Neural cell (in vitro differentiated cells): ENCODE results near the gene SGIP1. TPM values are rescaled to one million over a fixed set of nuclear protein-coding genes. Genes with fewer than 3 reads are reported as not detected.

Experiments
- H2AFZ ChIP-seq: fragments of 200-600, 300-800 bp; sonication (generic), shearing (Covaris generic); 2 replicates; pipeline ENCODE4 v1.6.0; 2014; ENCODE audit warnings: low read depth, mild to moderate bottlenecking, antibody characterized with exemption, low read length, moderate library complexity
- H3F3A ChIP-seq: fragments of 200-600 bp; shearing (Covaris generic); 2 replicates; pipeline ENCODE4 v1.6.1; 2016; ENCODE audit warnings: mild to moderate bottlenecking, moderate library complexity, mixed read lengths, antibody characterized with exemption, low read length; ENCODE audit not compliant: insufficient read depth, poor library complexity, severe bottlenecking
- H3K27ac ChIP-seq: fragments of 200-600, 300-800 bp; sonication (generic), shearing (Covaris generic); 2 replicates; pipeline ENCODE4 v1.5.1; 2014; ENCODE audit warnings: mild to moderate bottlenecking, low read length, moderate library complexity
- H3K27me3 ChIP-seq: fragments of 300-800, 200-600 bp; sonication (generic), shearing (Covaris generic); 2 replicates; pipeline ENCODE4 v1.6.0; 2014; ENCODE audit warnings: mild to moderate bottlenecking, low read depth, low read length, moderate library complexity; ENCODE audit not compliant: insufficient read depth
- H3K36me3 ChIP-seq: fragments of 300-800, 200-600 bp; sonication (generic), shearing (Covaris generic); 2 replicates; pipeline ENCODE4 v1.5.1; 2014; ENCODE audit warnings: mild to moderate bottlenecking, antibody characterized with exemption, low read length, moderate library complexity; ENCODE audit not compliant: insufficient read depth
- H3K4me2 ChIP-seq: fragments of 300-800, 200-600 bp; sonication (generic), shearing (Covaris generic); 2 replicates; pipeline ENCODE4 v1.6.0; 2014; ENCODE audit warnings: mild to moderate bottlenecking, low read length
- H3K4me3 ChIP-seq: fragments of 300-800, 200-600 bp; sonication (generic), shearing (Covaris generic); 2 replicates; pipeline ENCODE4 v1.5.1; 2014; ENCODE audit warnings: mild to moderate bottlenecking, low read length, moderate library complexity
- H3K79me2 ChIP-seq: fragments of 200-600 bp; shearing (Covaris generic); replicated peaks from 2 replicates; pipeline ENCODE4 v1.6.0; 2014; ENCODE audit warnings: mild to moderate bottlenecking, low read length, moderate library complexity; ENCODE audit not compliant: insufficient read depth
- H3K9ac ChIP-seq: fragments of 300-800, 200-600 bp; sonication (generic), shearing (Covaris generic); 2 replicates; pipeline ENCODE4 v1.6.1; 2016; ENCODE audit warnings: mild to moderate bottlenecking, low read length, mixed read lengths
- H3K9me2 ChIP-seq: fragments of 200-600 bp; shearing (Covaris generic); 2 replicates; pipeline ENCODE4 v1.6.1; 2016; ENCODE audit warnings: mild to moderate bottlenecking, low read length, mixed read lengths; ENCODE audit not compliant: insufficient read depth
- H3K9me3 ChIP-seq: fragments of 200-600, 300-800 bp; sonication (generic), shearing (Covaris generic); 2 replicates; pipeline ENCODE4 v1.6.1; 2016; ENCODE audit warnings: mild to moderate bottlenecking, mixed run types, low read length, moderate library complexity, mixed read lengths
- H4K20me1 ChIP-seq: fragments of 200-600 bp; shearing (Covaris generic); 2 replicates; pipeline ENCODE4 v1.6.1; 2016; ENCODE audit warnings: mild to moderate bottlenecking, mixed run types; ENCODE audit not compliant: insufficient read depth
- EP300 ChIP-seq: fragments of 450-650 bp; conservative IDR thresholded peaks from 2 replicates; pipeline ENCODE4 v1.6.1; 2014; ENCODE audit warnings: antibody characterized with exemption, mild to moderate bottlenecking, moderate library complexity; ENCODE audit not compliant: poor library complexity, severe bottlenecking
- EZH2 ChIP-seq: fragments of 200-600, 300-800 bp; shearing (Covaris generic), sonication (generic); IDR thresholded peaks from 2 replicates; pipeline ENCODE4 v1.6.1; 2014; ENCODE audit warnings: antibody characterized with exemption, low read length, borderline replicate concordance, mild to moderate bottlenecking; ENCODE audit not compliant: insufficient read depth, poor library complexity, severe bottlenecking
- MXI1 ChIP-seq: fragments of 450-650 bp; conservative IDR thresholded peaks from 2 replicates; pipeline ENCODE4 v1.6.1; 2014; ENCODE audit warnings: antibody characterized with exemption, mild to moderate bottlenecking; ENCODE audit not compliant: poor library complexity, severe bottlenecking
- POLR2AphosphoS5 ChIP-seq: IDR thresholded peaks from 2 replicates; pipeline ENCODE4 v1.6.1; 2012
- RAD21 ChIP-seq: fragments of 450-650 bp; conservative IDR thresholded peaks from 2 replicates; pipeline ENCODE4 v1.6.1; 2014; ENCODE audit warnings: antibody characterized with exemption, mild to moderate bottlenecking, moderate library complexity
- SMC3 ChIP-seq: fragments of 450-650 bp; conservative IDR thresholded peaks from 2 replicates; pipeline ENCODE4 v1.6.1; 2014; ENCODE audit warnings: antibody characterized with exemption, mild to moderate bottlenecking, moderate library complexity; ENCODE audit not compliant: poor library complexity
- TAF1 ChIP-seq: IDR thresholded peaks from 2 replicates; pipeline ENCODE4 v1.6.1; 2012; ENCODE audit warnings: low read depth
- polyA plus RNA-seq: library from polyadenylated mRNA; depleted of rRNA; stranded (reverse); fragments of >200 nt; gene quantifications from 2 replicates; pipeline ENCODE4 v1.2.3, GENCODE V29; 2014
- TF ChIP-seq, protein P1 (sequence below): IDR thresholded peaks from 2 replicates; pipeline ENCODE4 v1.6.1; 2012; ENCODE audit warnings: borderline replicate concordance
- TF ChIP-seq, protein P2 (sequence below): fragments of 450-650 bp; IDR thresholded peaks from 2 replicates; pipeline ENCODE4 v1.5.1; 2014; ENCODE audit warnings: antibody characterized with exemption, mild to moderate bottlenecking, moderate library complexity; ENCODE audit not compliant: poor library complexity, severe bottlenecking

The SGIP1 gene
- polyA plus RNA-seq, 1 donor from 2014 or later, result 50.5 TPM

DNA sequence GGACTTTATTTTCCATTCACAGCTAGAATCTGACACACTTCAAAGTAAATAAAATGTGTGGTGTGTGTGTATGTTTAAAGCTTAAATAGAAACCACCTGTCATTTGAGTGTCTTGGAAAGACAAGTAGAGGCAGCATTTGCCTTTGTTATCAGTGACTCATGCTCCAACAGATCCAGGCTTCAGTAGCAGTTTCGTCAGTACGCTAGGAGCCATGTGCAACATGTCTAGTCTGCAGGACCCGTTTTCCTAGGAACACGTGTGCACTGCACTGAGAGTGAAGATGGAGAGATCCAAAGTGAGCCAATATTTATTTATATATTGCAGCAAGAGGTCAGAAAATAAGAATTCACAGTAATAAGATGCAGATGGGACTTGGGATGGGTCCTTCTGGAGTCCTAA, 41.8 kb downstream of the SGIP1 start:
- TF ChIP-seq SMC3 (no peak), POLR2AphosphoS5 (no peak), TAF1 (no peak), MXI1 (no peak), EZH2 (no peak), EP300 (no peak), RAD21 (no peak)
- TF ChIP-seq, protein P1, sequence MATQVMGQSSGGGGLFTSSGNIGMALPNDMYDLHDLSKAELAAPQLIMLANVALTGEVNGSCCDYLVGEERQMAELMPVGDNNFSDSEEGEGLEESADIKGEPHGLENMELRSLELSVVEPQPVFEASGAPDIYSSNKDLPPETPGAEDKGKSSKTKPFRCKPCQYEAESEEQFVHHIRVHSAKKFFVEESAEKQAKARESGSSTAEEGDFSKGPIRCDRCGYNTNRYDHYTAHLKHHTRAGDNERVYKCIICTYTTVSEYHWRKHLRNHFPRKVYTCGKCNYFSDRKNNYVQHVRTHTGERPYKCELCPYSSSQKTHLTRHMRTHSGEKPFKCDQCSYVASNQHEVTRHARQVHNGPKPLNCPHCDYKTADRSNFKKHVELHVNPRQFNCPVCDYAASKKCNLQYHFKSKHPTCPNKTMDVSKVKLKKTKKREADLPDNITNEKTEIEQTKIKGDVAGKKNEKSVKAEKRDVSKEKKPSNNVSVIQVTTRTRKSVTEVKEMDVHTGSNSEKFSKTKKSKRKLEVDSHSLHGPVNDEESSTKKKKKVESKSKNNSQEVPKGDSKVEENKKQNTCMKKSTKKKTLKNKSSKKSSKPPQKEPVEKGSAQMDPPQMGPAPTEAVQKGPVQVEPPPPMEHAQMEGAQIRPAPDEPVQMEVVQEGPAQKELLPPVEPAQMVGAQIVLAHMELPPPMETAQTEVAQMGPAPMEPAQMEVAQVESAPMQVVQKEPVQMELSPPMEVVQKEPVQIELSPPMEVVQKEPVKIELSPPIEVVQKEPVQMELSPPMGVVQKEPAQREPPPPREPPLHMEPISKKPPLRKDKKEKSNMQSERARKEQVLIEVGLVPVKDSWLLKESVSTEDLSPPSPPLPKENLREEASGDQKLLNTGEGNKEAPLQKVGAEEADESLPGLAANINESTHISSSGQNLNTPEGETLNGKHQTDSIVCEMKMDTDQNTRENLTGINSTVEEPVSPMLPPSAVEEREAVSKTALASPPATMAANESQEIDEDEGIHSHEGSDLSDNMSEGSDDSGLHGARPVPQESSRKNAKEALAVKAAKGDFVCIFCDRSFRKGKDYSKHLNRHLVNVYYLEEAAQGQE, result no peak
- TF ChIP-seq, protein P2, sequence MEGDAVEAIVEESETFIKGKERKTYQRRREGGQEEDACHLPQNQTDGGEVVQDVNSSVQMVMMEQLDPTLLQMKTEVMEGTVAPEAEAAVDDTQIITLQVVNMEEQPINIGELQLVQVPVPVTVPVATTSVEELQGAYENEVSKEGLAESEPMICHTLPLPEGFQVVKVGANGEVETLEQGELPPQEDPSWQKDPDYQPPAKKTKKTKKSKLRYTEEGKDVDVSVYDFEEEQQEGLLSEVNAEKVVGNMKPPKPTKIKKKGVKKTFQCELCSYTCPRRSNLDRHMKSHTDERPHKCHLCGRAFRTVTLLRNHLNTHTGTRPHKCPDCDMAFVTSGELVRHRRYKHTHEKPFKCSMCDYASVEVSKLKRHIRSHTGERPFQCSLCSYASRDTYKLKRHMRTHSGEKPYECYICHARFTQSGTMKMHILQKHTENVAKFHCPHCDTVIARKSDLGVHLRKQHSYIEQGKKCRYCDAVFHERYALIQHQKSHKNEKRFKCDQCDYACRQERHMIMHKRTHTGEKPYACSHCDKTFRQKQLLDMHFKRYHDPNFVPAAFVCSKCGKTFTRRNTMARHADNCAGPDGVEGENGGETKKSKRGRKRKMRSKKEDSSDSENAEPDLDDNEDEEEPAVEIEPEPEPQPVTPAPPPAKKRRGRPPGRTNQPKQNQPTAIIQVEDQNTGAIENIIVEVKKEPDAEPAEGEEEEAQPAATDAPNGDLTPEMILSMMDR, result no peak
- H3K9me2 ChIP-seq, result no peaks in the 10 kb centered on the region
- H3K4me2 ChIP-seq, result no peak overlapping the region
- H3K4me3 ChIP-seq, result no peak overlapping the region
- no peaks in the 10 kb centered on the region for H3K9me3 ChIP-seq
- no peaks in the 10 kb centered on the region for H3K27me3 ChIP-seq
- no peaks in the 10 kb centered on the region for H3K79me2 ChIP-seq
- no peaks in the 10 kb centered on the region for H3K36me3 ChIP-seq
- no peaks in the 10 kb centered on the region for H4K20me1 ChIP-seq
- no peaks in the 10 kb centered on the region for H3F3A ChIP-seq
- H2AFZ ChIP-seq, result no peak overlapping the region
- no peak overlapping the region for H3K27ac ChIP-seq
- no peak overlapping the region for H3K9ac ChIP-seq

DNA sequence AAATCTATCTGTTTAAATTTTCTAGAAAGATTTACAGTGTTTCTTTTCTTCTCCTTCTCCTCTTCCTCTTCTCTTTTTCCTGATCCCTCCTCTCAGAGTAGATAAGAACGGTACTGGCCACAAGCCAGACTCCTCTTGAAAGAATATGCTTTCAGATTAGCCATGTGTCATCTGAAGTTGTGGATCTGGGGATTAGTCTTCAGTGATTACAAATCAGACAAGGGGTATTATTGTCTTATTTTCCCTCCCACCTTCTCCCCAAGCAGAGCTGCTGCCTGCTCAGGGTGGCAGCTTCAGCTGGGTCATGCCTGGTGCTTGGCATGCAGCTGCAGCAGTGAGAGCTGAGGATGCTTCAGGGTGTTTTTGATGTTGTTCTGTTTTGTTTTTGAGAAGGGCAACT, 42.7 kb downstream of the SGIP1 start:
- Histone ChIP-seq H2AFZ (no peak overlapping the region), H3K9me3 (no peaks in the 10 kb centered on the region), H3F3A (no peaks in the 10 kb centered on the region), H3K9me2 (no peaks in the 10 kb centered on the region), H3K9ac (no peak overlapping the region), H3K4me2 (no peak overlapping the region), H3K36me3 (no peaks in the 10 kb centered on the region), H3K27ac (no peak overlapping the region), H3K27me3 (no peaks in the 10 kb centered on the region), H3K79me2 (no peaks in the 10 kb centered on the region), H4K20me1 (no peaks in the 10 kb centered on the region), H3K4me3 (no peak overlapping the region)
- TF ChIP-seq TAF1 (no peak), EZH2 (no peak), RAD21 (no peak), EP300 (no peak), MXI1 (no peak), SMC3 (no peak), POLR2AphosphoS5 (no peak)
- TF ChIP-seq, protein P1, result no peak
- TF ChIP-seq, protein P2, result no peak
